Heart left ventricle (tissue), 13 donors: ENCODE results near the gene HNRNPDL.

Experiments used
- CTCF ChIP-seq, 12 donors: fragments of 200-600 bp; sonication (generic) in 4 of 12; IDR thresholded peaks; one replicate each; pipeline versions ENCODE4 v1.5.0 to v1.8.0; 2018 to 2022; ENCODE audit warnings: antibody characterized with exemption in 12 of 12, mild to moderate bottlenecking in 5 of 12
- POLR2A ChIP-seq, 2 donors: fragments of 450-650 bp; IDR thresholded peaks; one replicate each; pipeline ENCODE4 v1.6.1; 2017; ENCODE audit warnings: antibody characterized with exemption in 2 of 2, mild to moderate bottlenecking in 2 of 2, moderate library complexity in 2 of 2
- donor health status: ischemic (EF 13 %, LVEDD 7.1; RV severe dilation, severe dysfunction).
- donor health status: DM: no; HTN: yes; CAD: no.
- donor health status: DM: no; HTN: no; CAD: no.
- donor health status: ischemic (EF 25% LVEDD 6.9; RV normal size, moderate dysfunction).
- donor health status: ischemic (EF 25% LVEDD 5.7; RV mildly dilated, moderate dysfunction).
- donor health status: ischemic (EF 35%, LVEDD 5.7; RV mildly dilated, moderate dysfunction).
- donor health status: nonischemic (EF 11% LVEDD 7.7; RV severe dilation, severe dysfunction).
- donor health status: DM: yes; HTN: yes; CAD: no.
- donor health status: PGD.
- donor health status: ischemic (EF 29% LVEDD 5.4; RV normal size, mild dysfunction).
- donor health status: nonischemic (EF 23%, LVEDD 6.1; RV moderate dilation, normal function).

- TF ChIP-seq CTCF (IDR thresholded peaks at IDR 0.05): no peak
- TF ChIP-seq POLR2A (IDR thresholded peaks at IDR 0.05): no peak
These were observed 31.4 kb upstream of the HNRNPDL start for GRCh38 chr4:82461710-82462109.
